Measurements from ENCODE around the gene EYS.

Gene EYS

DNA sequence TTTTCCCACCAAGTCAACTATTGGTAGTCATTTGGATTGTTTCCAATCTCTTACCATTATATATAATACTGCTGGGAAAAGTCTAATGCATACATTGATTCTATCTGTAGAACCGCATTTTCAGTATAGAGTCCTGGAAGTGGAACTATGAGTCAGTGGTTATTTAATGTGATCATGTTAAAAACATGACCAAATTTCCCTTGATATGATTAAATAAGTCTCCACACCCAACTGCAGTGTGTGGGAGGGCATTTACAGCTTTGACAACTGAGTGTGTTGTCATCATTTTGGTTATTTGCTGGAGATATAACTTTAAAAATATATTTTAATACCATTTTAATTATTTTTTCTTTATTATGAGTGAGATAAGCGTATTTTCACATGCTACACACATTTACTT is 1027.6 kb downstream of the EYS start:
- TF ChIP-seq, protein P1, sequence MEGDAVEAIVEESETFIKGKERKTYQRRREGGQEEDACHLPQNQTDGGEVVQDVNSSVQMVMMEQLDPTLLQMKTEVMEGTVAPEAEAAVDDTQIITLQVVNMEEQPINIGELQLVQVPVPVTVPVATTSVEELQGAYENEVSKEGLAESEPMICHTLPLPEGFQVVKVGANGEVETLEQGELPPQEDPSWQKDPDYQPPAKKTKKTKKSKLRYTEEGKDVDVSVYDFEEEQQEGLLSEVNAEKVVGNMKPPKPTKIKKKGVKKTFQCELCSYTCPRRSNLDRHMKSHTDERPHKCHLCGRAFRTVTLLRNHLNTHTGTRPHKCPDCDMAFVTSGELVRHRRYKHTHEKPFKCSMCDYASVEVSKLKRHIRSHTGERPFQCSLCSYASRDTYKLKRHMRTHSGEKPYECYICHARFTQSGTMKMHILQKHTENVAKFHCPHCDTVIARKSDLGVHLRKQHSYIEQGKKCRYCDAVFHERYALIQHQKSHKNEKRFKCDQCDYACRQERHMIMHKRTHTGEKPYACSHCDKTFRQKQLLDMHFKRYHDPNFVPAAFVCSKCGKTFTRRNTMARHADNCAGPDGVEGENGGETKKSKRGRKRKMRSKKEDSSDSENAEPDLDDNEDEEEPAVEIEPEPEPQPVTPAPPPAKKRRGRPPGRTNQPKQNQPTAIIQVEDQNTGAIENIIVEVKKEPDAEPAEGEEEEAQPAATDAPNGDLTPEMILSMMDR (IDR thresholded peaks at IDR 0.05; ENCODE audit: poor library complexity, severe bottlenecking): no peak
- no peaks in the 10 kb centered on the region for H3K27me3 ChIP-seq (ENCODE audit: insufficient read depth, poor library complexity, severe bottlenecking)
- H3K27ac ChIP-seq (ENCODE audit: poor library complexity, severe bottlenecking): no peak overlapping the region
- H3K9me3 ChIP-seq (ENCODE audit: severe bottlenecking): no peaks in the 10 kb centered on the region
- DNase-seq (ENCODE audit: low spot score): no peak
- H3K36me3 ChIP-seq (ENCODE audit: low read depth): no peaks in the 10 kb centered on the region
- H3K4me1 ChIP-seq (ENCODE audit: insufficient read depth, poor library complexity, severe bottlenecking): no peaks in the 10 kb centered on the region
- no peak overlapping the region for H3K4me3 ChIP-seq (ENCODE audit: severe bottlenecking)
- ATAC-seq (ENCODE audit: low read depth): no peak

DNA sequence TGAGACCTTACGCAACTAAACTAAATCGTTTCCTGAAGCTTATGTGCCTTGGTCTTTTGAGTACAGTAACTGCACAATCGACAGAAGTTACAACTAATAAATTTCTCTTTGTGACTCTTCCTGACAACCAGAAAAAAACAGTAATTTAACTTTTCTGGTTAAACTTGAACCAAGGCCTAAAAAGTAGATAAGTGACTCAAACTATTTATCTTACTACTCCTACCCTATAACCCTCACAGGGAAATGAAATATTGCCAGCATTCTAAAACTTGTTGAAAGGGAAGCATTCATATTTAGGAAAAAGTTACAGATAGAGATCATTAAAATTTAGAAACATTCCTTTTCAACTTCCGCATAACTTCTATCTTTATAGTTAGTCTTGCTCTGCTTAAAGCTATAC is 1034.4 kb downstream of the EYS start:
- no peaks in the 10 kb centered on the region for H3K4me1 ChIP-seq (ENCODE audit: insufficient read depth, poor library complexity, severe bottlenecking)
- TF ChIP-seq, protein P1 (IDR thresholded peaks at IDR 0.05; ENCODE audit: poor library complexity, severe bottlenecking): no peak
- no peak overlapping the region for H3K4me3 ChIP-seq (ENCODE audit: severe bottlenecking)
- H3K27ac ChIP-seq (ENCODE audit: poor library complexity, severe bottlenecking): no peak overlapping the region
- ATAC-seq (ENCODE audit: low read depth) (no peak), DNase-seq (ENCODE audit: low spot score) (no peak)
- no peaks in the 10 kb centered on the region for H3K27me3 ChIP-seq (ENCODE audit: insufficient read depth, poor library complexity, severe bottlenecking)
- no peaks in the 10 kb centered on the region for H3K9me3 ChIP-seq (ENCODE audit: severe bottlenecking)
- no peaks in the 10 kb centered on the region for H3K36me3 ChIP-seq (ENCODE audit: low read depth)

DNA sequence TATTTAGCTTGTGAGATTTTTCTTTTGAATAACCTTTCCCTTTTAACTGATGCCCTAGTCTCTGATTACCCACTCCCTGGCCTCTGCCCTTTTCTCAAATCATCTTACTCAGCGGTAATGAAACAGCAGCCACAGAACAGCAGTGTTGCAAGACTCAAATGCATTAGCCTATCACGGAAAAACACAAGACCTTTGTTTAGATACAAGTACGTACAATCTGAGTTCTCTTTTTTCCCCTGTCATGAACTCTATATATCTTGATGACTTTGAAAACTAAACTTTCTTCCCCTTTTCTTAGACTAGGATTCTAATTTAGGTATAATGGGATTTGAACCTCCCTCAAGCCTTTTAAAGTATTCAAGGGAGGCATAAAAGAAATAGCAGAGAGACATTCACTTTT is 1034.9 kb downstream of the EYS start:
- DNase-seq (ENCODE audit: low spot score) (no peak), ATAC-seq (ENCODE audit: low read depth) (no peak)
- TF ChIP-seq, protein P1 (IDR thresholded peaks at IDR 0.05; ENCODE audit: poor library complexity, severe bottlenecking): no peak
- Histone ChIP-seq H3K27me3 (ENCODE audit: insufficient read depth, poor library complexity, severe bottlenecking) (no peaks in the 10 kb centered on the region), H3K4me1 (ENCODE audit: insufficient read depth, poor library complexity, severe bottlenecking) (no peaks in the 10 kb centered on the region), H3K9me3 (ENCODE audit: severe bottlenecking) (no peaks in the 10 kb centered on the region), H3K27ac (ENCODE audit: poor library complexity, severe bottlenecking) (no peak overlapping the region), H3K4me3 (ENCODE audit: severe bottlenecking) (no peak overlapping the region), H3K36me3 (ENCODE audit: low read depth) (no peaks in the 10 kb centered on the region)

DNA sequence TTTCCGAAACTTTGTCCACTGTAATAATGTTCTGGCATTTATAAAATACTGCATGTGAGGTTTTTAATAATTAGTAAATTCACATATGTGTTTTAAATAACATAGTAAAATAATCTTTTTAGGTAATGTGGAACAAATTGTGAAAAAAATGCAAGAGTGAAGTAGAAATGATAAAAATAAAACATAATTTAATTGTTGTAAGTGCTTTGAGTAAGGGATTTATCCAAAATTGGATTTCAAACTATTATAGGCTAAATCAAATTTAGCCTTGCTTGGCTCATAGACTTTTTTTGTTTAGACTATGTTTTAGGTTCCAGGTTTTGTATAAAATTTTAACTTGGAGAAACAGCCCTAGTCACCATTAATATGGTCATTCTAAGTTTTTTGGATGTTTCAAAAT is 1041.9 kb downstream of the EYS start:
- ATAC-seq (ENCODE audit: low read depth): no peak

DNA sequence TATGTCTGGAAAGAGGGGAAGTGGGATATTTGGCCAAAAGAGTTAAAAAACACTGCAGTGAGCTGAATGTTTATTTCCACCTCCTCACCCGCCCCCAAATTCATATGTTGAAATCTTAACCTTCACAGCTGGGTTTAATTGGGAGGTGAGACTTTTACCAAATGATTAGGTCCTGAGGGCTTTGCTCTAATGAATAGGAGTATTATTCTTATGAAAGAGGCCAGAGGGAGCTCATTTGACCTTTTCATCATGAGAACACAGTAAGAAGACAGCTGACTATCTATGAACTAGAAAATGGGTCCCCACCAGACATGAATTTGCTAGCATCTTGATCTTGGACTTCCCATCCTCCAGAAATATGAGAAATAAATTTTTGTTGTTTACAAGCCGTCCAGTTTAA is 1042.5 kb downstream of the EYS start:
- no peaks in the 10 kb centered on the region for H3K9me3 ChIP-seq (ENCODE audit: severe bottlenecking)
- H3K27me3 ChIP-seq (ENCODE audit: insufficient read depth, poor library complexity, severe bottlenecking): no peaks in the 10 kb centered on the region
- H3K27ac ChIP-seq (ENCODE audit: poor library complexity, severe bottlenecking): no peak overlapping the region
- DNase-seq (ENCODE audit: low spot score) (no peak), ATAC-seq (ENCODE audit: low read depth) (no peak)
- no peaks in the 10 kb centered on the region for H3K36me3 ChIP-seq (ENCODE audit: low read depth)
- no peaks in the 10 kb centered on the region for H3K4me1 ChIP-seq (ENCODE audit: insufficient read depth, poor library complexity, severe bottlenecking)
- TF ChIP-seq, protein P1 (IDR thresholded peaks at IDR 0.05; ENCODE audit: poor library complexity, severe bottlenecking): no peak
- no peak overlapping the region for H3K4me3 ChIP-seq (ENCODE audit: severe bottlenecking)

More for the DNA sequence above, 1041.9 kb downstream of the EYS start:
- no peaks in the 10 kb centered on the region for H3K36me3 ChIP-seq (ENCODE audit: low read depth)
- DNase-seq (ENCODE audit: low spot score): no peak
- no peaks in the 10 kb centered on the region for H3K9me3 ChIP-seq (ENCODE audit: severe bottlenecking)
- H3K27ac ChIP-seq (ENCODE audit: poor library complexity, severe bottlenecking): no peak overlapping the region
- TF ChIP-seq, protein P1 (IDR thresholded peaks at IDR 0.05; ENCODE audit: poor library complexity, severe bottlenecking): no peak
- no peaks in the 10 kb centered on the region for H3K27me3 ChIP-seq (ENCODE audit: insufficient read depth, poor library complexity, severe bottlenecking)
- H3K4me3 ChIP-seq (ENCODE audit: severe bottlenecking): no peak overlapping the region
- H3K4me1 ChIP-seq (ENCODE audit: insufficient read depth, poor library complexity, severe bottlenecking): no peaks in the 10 kb centered on the region

Measured in RWPE2 (cell line).